ENCODE measurements around the gene KRTAP5-11.
"Not testable (repeated sequence)": the region's sequence is repeated elsewhere in the genome, so short reads cannot be mapped to it uniquely, and the experiment has no call there.

Gene KRTAP5-11

GRCh38 chr11:71555508-71555907 is 27.2 kb downstream of the KRTAP5-11 start:
- DNase-seq (ENCODE audit: low read depth), result no peak

GRCh38 chr11:71554996-71555395 is 27.7 kb downstream of the KRTAP5-11 start:
- no peak for DNase-seq (ENCODE audit: low read depth)

GRCh38 chr11:71551711-71552110 is 31.0 kb downstream of the KRTAP5-11 start:
- no peak for DNase-seq (ENCODE audit: low read depth)

GRCh38 chr11:71548716-71549151 is 33.9 kb downstream of the KRTAP5-11 start:
- no peak for DNase-seq (ENCODE audit: low read depth)

GRCh38 chr11:71548120-71548519 is 34.6 kb downstream of the KRTAP5-11 start, which contains the start of gene KRTAP5-9:
Gene KRTAP5-9 (plus strand): TSS chr11:71548420. CDS start chr11:71548658, 238 bp downstream.
- DNase-seq (ENCODE audit: low read depth), result no peak

- DNase-seq (ENCODE audit: low read depth), result no peak
Measured at GRCh38 chr11:71545405-71545966, 37.2 kb downstream of the KRTAP5-11 start.

GRCh38 chr11:71544525-71545214 is 38.0 kb downstream of the KRTAP5-11 start:
- DNase-seq (ENCODE audit: low read depth), result no peak

GRCh38 chr11:71543866-71544265 is 38.8 kb downstream of the KRTAP5-11 start:
- DNase-seq (ENCODE audit: low read depth), result no peak

GRCh38 chr11:71542879-71543777 is 39.5 kb downstream of the KRTAP5-11 start:
- no peak for DNase-seq (ENCODE audit: low read depth)

GRCh38 chr11:71542382-71542781 is 40.3 kb downstream of the KRTAP5-11 start:
- DNase-seq (ENCODE audit: low read depth), result no peak

GRCh38 chr11:71540521-71541304 is 42.0 kb downstream of the KRTAP5-11 start:
- DNase-seq (ENCODE audit: low read depth), result not testable (repeated sequence)

GRCh38 chr11:71539971-71540370 is 42.7 kb downstream of the KRTAP5-11 start:
- DNase-seq (ENCODE audit: low read depth), result not testable (repeated sequence)

- no peak for DNase-seq (ENCODE audit: low read depth)
Measured at GRCh38 chr11:71539017-71539416, 43.7 kb downstream of the KRTAP5-11 start.

- no peak for DNase-seq (ENCODE audit: low read depth)
Measured at GRCh38 chr11:71538666-71538990, 44.0 kb downstream of the KRTAP5-11 start.

GRCh38 chr11:71537977-71538665 is 44.6 kb downstream of the KRTAP5-11 start, which contains the start of gene KRTAP5-8:
Gene KRTAP5-8 (plus strand): TSS chr11:71538025. CDS start chr11:71538056, 31 bp downstream.
- not testable (repeated sequence) for DNase-seq (ENCODE audit: low read depth)

- DNase-seq (ENCODE audit: low read depth), result no peak
Measured at GRCh38 chr11:71537537-71537936, 45.1 kb downstream of the KRTAP5-11 start.

- DNase-seq (ENCODE audit: low read depth), result no peak
Measured at GRCh38 chr11:71535825-71536224, 46.9 kb downstream of the KRTAP5-11 start.

- not testable (repeated sequence) for DNase-seq (ENCODE audit: low read depth)
Measured at GRCh38 chr11:71534711-71535608, 47.7 kb downstream of the KRTAP5-11 start.

- DNase-seq (ENCODE audit: low read depth), result no peak
Measured at GRCh38 chr11:71532036-71532610, 50.6 kb downstream of the KRTAP5-11 start.
